Measurements from ENCODE around the gene SLC4A7. TPM values are rescaled to one million over a fixed set of nuclear protein-coding genes. Genes with fewer than 3 reads are reported as not detected.

The SLC4A7 gene
- total and polyA plus RNA-seq, 9 of the 15 experiments (the other 6 are each of a cell fraction or from before 2014, with no cell fraction given) = 1.7 to 13.6 (median 8.0) TPM

- 0% methylated on average over 1 of the region's 1 CpG for WGBS (ENCODE audit: insufficient coverage, low coverage, missing lambda C conversion rate)
- H3K27ac ChIP-seq (ENCODE audit: extremely low read depth, low read depth, low read length) = no peak overlapping the region
Observed at GRCh38 chr3:27500035-27500434, 15.9 kb upstream of the SLC4A7 start.

GRCh38 chr3:27494784-27495183 lies 10.6 kb upstream of the SLC4A7 start:
- no peaks in the 10 kb centered on the region for H3K4me1 ChIP-seq (replicated peaks in 1 of 2; ENCODE audit: control insufficient read depth in 2 of 2, insufficient read depth in 2 of 2, low read length in 2 of 2)
- no peak overlapping the region for H3K4me2 ChIP-seq (ENCODE audit: insufficient read depth, low read length)
- H2AFZ ChIP-seq (ENCODE audit: low read depth, low read length) = no peak overlapping the region
- TF ChIP-seq ZNF449 (CRISPR knock-in tag; IDR thresholded peaks at IDR 0.05) (no peak), STAT5A (IDR thresholded peaks at IDR 0.05; ENCODE audit: borderline replicate concordance, low read length) (no peak), HDAC8 (tag; IDR thresholded peaks at IDR 0.05) (no peak), BCL6 (CRISPR knock-in tag; IDR thresholded peaks at IDR 0.05) (no peak), NFATC3 (IDR thresholded peaks at IDR 0.05) (no peak), RHOXF2B (CRISPR knock-in tag; conservative IDR thresholded peaks at IDR 0.05) (no peak), SPI1 (IDR thresholded peaks at IDR 0.05; ENCODE audit: borderline replicate concordance, low read depth, low read length) (no peak)
- in situ Hi-C loops (cut with MboI) (no loop called here), intact Hi-C loops (cut with micrococcal nuclease) (no loop called here)
- no peak for FAIRE-seq
- no TSS peak for BruUV-seq (replicated peaks)
- ChIA-PET POLR2A (no interaction called here), CTCF (ENCODE audit: low intra/inter-chr PET ratio) (no interaction called here)
- H3K4me3 ChIP-seq = no peak overlapping the region
- ATAC-seq = no peak
- H3K9me1 ChIP-seq (ENCODE audit: control insufficient read depth, insufficient read depth, low read length) = no peaks in the 10 kb centered on the region
- H4K20me1 ChIP-seq (replicated peaks; ENCODE audit: control insufficient read depth, insufficient read depth, low read length) = no peaks in the 10 kb centered on the region
- H3K9ac ChIP-seq (ENCODE audit: insufficient read depth in 1 of 2, low read depth in 2 of 2, low read length in 2 of 2) = no peak overlapping the region
- H3K79me2 ChIP-seq (ENCODE audit: control insufficient read depth, insufficient read depth, low read length) = no peaks in the 10 kb centered on the region
- no peaks in the 10 kb centered on the region for H3K36me3 ChIP-seq (ENCODE audit: control insufficient read depth, insufficient read depth, low read length)
- no peaks in the 10 kb centered on the region for H3K9me3 ChIP-seq (replicated peaks; ENCODE audit: control insufficient read depth, insufficient read depth, low read depth, low read length)
- DNase-seq (ENCODE audit: extremely low read depth in 1 of 4, low spot score in 3 of 4) = no peak
- no peaks in the 10 kb centered on the region for H3K27me3 ChIP-seq (ENCODE audit: control insufficient read depth in 2 of 2, insufficient read depth in 2 of 2, low read length in 2 of 2)
- H3K27ac ChIP-seq (ENCODE audit: extremely low read depth, low read depth, low read length) = no peak overlapping the region

More at GRCh38 chr3:27500035-27500434, 15.9 kb upstream of the SLC4A7 start:
- ATAC-seq (no peak), DNase-seq (ENCODE audit: extremely low read depth in 1 of 4, low spot score in 3 of 4) (no peak), FAIRE-seq (no peak)
- no peaks in the 10 kb centered on the region for H3K27me3 ChIP-seq (ENCODE audit: control insufficient read depth in 2 of 2, insufficient read depth in 2 of 2, low read length in 2 of 2)
- POLR2A ChIA-PET = no interaction called here
- H3K4me1 ChIP-seq (replicated peaks in 1 of 2; ENCODE audit: control insufficient read depth in 2 of 2, insufficient read depth in 2 of 2, low read length in 2 of 2) = no peaks in the 10 kb centered on the region
- no peak overlapping the region for H2AFZ ChIP-seq (ENCODE audit: low read depth, low read length)
- H3K4me3 ChIP-seq = no peak overlapping the region
- no peak overlapping the region for H3K9ac ChIP-seq (ENCODE audit: insufficient read depth in 1 of 2, low read depth in 2 of 2, low read length in 2 of 2)
- H3K79me2 ChIP-seq (ENCODE audit: control insufficient read depth, insufficient read depth, low read length) = no peaks in the 10 kb centered on the region
- in situ Hi-C loops (cut with MboI) = no loop called here
- intact Hi-C loops (cut with micrococcal nuclease) = no loop called here
- CTCF ChIA-PET (ENCODE audit: low intra/inter-chr PET ratio) = no interaction called here
- no TSS peak for BruUV-seq (replicated peaks)
- no peaks in the 10 kb centered on the region for H3K36me3 ChIP-seq (ENCODE audit: control insufficient read depth, insufficient read depth, low read length)
- no peaks in the 10 kb centered on the region for H3K9me3 ChIP-seq (replicated peaks; ENCODE audit: control insufficient read depth, insufficient read depth, low read depth, low read length)
- H3K4me2 ChIP-seq (ENCODE audit: insufficient read depth, low read length) = no peak overlapping the region
- TF ChIP-seq KAT7 (CRISPR knock-in tag; IDR thresholded peaks at IDR 0.05; ENCODE audit: borderline replicate concordance) (no peak), MCM2 (IDR thresholded peaks at IDR 0.05; ENCODE audit: low read depth) (no peak), MED1 (CRISPR knock-in tag; IDR thresholded peaks at IDR 0.05; ENCODE audit: borderline replicate concordance) (no peak), CREM (IDR thresholded peaks at IDR 0.05; ENCODE audit: low read depth) (no peak), ZNF347 (CRISPR knock-in tag; IDR thresholded peaks at IDR 0.05; ENCODE audit: low read depth) (no peak)
- H4K20me1 ChIP-seq (replicated peaks; ENCODE audit: control insufficient read depth, insufficient read depth, low read length) = no peaks in the 10 kb centered on the region
- H3K9me1 ChIP-seq (ENCODE audit: control insufficient read depth, insufficient read depth, low read length) = no peaks in the 10 kb centered on the region
